ENCODE measurements around the gene NUP98.
"Not testable (repeated sequence)": the region's sequence is repeated elsewhere in the genome, so short reads cannot be mapped to it uniquely, and the experiment has no call there.

The NUP98 gene

DNA sequence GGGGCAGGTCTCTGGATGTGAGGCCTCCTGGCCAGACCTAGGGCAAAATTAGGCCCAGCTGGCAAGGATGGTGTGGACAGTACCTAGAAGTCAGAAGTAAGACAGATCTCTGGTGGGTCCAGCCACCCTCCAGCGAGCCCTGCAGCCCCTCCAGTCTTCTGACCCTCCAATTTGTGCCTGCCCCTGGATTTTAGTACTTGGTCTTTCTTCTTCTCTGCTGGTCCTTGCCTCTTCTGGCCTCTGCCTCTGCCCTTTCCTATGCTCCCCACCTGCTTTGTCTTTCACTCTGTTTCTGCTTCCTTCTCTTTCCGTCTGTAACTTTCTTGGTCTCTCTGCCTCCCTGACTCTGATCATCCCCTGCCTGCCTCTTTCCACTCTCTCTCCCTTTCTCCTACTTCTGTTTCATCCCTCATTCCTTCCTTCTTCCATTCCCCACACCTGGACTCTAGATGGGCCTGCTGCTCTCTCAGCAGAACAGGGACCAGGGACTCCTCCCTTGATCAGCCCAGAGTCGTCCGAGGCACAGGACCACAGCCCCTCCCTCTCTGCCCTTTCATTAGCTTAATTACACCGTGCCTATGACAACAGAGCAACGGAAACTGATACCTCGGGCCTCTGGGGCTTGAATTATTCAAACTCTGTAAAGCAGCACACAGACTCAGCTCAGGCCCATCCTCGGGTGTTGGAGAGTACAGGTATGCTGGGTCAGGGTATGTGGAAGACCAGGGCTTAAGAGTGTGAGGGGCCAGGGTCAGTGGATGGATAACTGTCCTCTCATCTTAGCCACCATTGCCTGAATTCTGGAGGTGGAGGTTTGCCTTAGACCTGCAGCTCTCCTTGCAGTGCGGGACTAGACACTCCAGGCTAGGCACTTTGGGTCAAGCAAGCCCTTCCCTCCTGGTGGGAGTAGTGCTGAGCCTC, 125.8 kb downstream of the NUP98 start, which contains the start of gene CHRNA10:
Gene CHRNA10, minus strand, starts transcription at position 51 of the 921 bp plus-strand sequence. CDS start 72 bp downstream, outside the sequence.
- FAIRE-seq: no peak
- DNase-seq (ENCODE audit: low spot score): no peak

DNA sequence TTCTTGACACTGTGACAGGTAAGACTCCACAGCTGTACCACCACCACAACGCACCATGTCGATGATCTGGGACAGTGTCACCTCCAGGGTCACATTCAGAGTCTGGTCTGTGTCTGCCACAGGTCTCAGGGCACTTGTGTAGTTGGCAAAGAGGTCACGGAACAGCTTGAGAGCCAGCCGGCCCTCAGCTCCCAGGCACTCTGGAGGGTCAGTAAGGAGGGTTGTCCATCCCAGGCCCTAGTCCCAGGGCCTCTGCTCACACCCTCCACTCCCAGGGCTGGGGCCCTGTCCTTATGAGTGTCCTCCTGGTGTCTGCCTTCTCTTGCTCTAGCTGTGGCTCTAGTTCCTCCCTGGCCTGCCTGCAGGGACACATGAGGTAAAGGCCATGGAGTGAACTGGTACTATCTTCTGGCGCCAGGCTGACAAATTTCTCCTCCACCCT, 127.6 kb downstream of the NUP98 start:
- FAIRE-seq: no peak

DNA sequence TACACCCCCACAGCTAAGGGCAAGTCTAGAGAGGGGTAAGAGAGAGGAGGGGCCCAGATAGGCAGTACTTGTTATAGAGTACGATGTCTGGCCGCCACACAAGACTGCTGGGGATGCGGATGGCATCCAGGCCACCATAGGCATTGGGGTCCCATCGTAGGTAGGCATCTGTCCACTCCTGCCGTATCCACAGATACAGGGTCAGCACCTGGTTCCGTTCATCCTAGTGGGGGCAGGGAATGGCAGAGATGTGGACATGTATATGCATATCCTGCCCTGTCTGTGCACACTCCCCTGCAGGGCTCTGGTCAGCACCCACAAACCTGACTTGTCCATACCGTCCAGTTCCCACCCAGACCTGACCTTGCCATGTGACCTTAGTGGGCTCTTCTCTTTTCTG, 128.2 kb downstream of the NUP98 start:
- DNase-seq (ENCODE audit: low spot score) (no peak), FAIRE-seq (no peak)

More for the DNA sequence above, 127.6 kb downstream of the NUP98 start:
- no peak for DNase-seq (ENCODE audit: low spot score)

DNA sequence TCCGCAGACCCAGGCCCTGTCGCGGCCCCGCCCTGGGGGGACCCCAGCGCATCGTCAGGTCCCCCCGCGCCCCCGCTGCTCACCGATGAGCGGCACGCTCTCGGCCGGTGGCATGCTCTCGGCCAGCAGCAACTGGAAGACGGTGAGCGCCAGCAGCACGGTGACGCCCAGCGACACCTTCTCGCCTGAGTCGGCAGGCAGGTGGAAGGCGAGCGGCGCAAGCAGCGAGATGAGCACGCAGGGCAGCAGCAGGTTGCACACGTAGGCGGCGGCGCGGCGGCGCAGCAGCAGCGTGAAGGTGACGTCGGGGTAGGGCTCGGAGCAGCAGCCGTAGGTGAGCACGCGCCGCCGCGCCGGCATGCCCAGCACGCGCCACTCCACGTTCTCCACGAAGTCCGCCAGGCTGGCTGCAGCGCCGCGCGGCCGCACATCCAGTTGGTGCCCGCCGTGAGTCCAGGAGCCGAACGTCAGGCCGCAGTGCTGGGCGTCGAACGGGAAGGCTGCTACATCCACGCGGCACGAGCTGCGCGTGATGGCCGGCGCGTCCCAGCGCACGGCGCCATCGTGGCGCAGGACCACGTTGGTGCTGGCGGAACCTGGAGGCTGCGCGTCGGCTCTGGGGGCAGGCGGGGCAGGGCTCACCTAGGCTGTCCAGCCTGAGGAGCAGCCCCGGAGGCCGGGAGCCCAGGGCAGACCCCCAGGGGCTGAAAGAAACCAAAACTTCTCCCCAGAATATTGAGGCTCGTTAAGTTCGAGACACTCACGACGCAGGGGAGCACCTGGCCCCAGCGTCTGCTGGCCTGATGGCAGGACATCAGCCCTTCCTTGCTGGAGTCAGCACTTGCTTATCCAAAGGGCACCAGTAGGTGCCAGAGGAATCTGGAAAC, 130.0 kb downstream of the NUP98 start:
- DNase-seq (ENCODE audit: low spot score) (no peak), FAIRE-seq (no peak)

DNA sequence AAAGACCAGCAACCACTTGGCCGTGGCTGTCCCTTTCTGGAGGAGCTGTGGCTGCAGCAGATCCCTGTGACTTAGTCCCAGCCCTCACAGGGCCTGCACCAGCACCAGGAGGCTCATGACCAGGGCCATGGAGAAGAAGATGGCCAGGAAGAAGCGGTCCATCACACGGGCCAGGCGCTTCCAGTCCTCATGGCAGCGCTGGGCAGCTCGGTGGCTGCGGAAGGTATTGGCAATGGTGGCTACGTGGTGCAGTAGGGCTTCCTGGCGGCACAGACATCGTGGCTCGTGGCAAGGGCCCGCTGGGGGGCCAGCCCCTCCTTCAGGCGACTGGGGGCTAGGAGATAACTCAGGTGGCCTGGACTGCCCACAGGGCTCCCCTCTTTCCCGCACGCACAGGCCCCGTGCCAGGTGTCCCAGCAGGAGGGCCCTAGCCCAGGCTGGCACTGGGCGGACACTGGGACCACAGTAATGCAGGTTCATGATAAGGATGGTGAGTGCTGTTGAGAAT, 131.3 kb downstream of the NUP98 start:
- no peak for FAIRE-seq
- no peak for DNase-seq (ENCODE audit: low spot score)

DNA sequence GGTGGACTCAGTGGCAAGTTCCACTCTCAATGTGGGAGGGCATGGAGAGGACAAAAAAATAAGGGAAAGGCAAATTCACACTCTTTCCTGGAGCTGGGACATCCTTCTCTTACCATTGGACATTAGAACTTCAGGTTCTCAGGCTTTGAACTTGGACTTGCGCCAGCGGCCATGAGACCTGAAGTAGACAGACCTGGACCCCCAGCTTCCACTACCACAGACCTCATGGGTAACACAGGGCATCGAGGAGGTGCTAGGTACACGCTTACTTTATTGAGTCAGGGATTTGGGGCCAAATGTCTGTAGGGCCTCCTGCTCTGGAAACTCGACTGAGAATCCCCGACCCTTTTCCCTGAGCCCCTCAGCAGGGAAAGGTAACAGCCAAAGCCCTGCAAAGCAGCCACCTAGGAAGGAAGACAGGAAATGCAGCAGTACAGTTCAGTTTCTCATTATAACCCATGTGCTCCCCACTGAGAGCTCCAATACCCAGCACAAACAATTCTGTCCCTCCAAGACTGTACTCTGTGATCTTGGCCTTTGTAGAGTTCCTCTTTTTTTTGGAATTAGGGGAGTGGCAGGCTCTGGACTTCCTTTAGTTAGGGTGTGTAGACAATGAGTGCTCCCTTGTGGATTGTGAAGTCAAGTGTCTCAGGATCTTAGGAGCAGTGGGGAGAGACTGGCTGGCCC, 131.9 kb downstream of the NUP98 start:
- no peak for DNase-seq (ENCODE audit: low spot score)
- FAIRE-seq: no peak

DNA sequence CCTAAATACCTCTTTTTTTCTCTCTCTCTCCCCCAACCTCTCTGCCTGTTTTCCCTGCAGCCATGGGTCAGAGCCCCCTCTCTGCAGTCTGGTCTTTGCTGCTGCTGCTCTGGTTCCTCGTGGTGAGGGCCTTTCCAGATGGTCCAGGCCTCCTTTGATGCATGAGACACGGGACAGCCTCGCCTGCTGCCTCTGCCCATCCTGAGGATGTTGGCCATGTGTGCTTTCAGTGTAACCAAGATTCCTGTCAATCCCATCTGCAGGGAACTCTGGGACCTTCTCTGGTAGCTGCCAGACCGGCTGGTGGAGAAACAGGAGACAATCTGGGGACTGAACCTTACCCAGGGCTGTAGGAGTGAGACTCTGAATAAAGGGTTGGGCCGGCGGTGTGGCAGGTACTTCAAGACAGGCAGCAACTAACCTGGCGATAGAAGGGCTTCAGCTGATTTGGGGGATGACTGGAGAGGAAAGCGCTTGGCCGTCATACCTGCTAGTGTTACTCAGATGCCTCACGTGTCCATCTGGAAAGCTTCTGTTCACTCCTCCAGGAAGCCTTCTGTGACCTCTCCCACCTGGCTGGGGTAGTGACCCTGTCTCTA, 133.2 kb downstream of the NUP98 start:
- FAIRE-seq: no peak
- no peak for DNase-seq (ENCODE audit: low spot score)

DNA sequence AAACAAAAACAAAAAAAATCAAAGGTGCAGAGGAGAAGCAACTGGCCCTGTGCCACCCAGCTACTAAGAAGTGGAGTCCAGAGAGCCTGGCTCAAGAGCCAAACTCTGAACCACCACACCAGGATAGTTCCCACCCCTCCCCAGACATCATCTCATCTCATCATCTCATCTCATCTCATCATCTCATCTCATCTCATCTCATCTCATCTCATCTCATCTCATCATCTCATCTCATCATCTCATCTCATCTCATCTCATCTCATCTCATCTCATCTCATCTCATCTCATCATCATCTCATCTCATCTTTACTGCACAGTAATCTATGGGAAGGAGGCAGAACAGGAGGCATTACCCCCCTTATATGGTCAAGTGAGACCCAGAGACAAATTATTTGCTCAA, 134.5 kb downstream of the NUP98 start:
- DNase-seq (ENCODE audit: low spot score) (no peak), FAIRE-seq (no peak)

DNA sequence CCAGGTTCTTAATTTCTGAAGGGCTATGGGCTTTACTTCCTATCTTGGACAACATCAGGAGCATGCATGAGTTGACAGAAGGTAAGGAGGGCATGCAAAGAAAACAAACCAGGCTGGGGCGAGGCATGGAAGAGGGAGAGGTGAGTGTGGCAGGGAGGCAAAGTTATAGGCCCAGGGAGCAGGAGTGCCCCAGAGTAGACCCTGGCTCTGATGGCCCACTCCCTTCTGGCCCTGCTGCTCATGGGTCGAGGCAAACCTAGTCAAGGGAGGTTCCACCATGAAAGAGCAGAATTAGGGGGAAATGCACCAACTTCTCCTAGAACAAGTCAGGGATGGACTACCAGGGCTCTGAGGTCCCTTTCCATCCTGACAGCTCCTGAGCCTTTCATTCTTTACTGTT, 136.4 kb downstream of the NUP98 start:
- no peak for FAIRE-seq
- DNase-seq (ENCODE audit: low spot score): no peak

DNA sequence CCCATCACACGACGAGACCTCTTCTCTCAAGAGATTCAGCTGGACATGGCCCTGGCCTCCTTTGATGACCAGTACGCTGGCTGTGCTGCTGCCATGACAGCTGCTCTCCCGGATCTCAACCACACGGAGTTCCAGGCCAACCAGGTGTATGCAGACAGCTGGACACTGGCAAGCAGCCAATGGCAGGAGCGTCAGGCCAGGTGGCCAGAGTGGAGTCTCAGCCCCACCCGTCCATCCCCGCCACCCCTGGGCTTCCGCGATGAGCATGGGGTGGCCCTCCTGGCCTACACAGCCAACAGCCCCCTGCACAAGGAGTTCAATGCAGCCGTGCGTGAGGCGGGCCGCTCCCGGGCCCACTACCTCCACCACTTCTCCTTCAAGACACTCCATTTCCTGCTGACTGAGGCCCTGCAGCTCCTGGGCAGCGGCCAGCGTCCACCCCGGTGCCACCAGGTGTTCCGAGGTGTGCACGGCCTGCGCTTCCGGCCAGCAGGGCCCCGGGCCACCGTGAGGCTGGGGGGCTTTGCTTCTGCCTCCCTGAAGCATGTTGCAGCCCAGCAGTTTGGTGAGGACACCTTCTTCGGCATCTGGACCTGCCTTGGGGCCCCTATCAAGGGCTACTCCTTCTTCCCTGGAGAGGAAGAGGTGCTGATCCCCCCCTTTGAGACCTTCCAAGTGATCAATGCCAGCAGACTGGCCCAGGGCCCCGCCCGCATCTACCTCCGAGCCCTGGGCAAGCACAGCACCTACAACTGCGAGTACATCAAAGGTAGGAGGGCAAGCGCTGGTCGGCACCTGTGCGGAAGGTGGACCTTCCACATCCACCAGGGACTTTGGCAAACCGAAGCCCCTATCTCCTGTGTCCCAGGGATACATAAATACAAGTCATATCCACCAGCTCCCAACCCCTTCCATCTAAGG, 137.5 kb downstream of the NUP98 start:
- DNase-seq (ENCODE audit: low spot score): no peak
- no peak for FAIRE-seq

DNA sequence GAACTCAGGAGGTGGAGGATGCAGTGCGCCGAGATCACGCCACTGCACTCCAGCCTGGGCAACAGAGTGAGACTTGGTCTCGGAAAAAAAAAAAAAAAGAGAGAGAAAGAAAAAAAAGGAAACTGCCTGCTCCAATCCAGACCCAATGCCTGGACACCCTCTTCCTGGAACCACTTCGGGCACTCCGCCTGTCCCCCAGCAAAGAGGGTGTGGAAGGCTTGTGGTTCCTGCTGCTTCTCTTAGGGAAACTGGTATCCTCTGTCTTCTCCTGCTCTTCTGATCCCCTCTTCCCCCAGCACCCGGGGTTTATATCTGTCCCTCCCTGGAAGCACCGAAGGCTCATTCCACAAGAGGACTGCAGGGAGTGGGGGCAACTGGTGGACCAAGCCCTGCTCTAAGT, 139.1 kb downstream of the NUP98 start:
- DNase-seq (ENCODE audit: low spot score) (no peak), FAIRE-seq (no peak)

DNA sequence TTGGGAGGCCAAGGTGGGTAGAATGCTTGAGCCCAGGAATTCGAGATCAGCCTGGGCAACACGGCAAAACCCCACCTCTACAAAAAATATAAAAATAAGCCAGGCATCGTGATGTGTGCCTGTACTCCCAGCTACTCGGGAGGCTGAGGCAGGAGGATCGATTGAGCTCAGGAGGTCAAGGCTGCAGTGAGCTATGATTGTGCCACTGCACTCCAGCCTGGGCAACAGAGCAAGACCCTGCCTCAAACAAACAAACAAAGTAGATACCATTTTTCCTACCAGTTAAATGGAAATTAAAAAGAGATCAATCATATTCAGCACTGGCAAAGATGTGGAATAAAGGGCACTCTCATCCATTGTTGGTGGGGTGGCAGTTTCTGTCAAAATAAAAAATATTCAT, 140.0 kb downstream of the NUP98 start:
- DNase-seq (ENCODE audit: low spot score); FAIRE-seq: not testable (repeated sequence)

DNA sequence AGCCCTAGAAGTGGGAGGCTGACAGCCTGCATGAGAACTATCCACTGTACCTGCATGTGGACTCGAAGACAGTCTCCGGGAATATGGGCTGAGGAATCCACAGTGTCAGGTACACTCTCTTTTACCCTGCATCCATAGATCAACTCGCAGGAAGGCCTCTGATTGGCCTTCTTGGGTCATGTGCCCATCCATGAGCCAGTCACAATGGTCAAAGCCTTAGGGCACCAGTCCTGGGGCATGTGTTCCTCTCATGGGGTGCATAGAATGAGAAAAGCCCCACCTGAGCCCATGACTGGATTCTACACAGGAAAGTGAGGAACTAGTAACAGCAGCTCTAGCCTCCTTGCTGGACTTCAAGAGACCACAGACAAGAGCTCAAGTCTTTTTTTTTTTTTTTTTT, 141.8 kb downstream of the NUP98 start:
- no peak for FAIRE-seq
- DNase-seq (ENCODE audit: low spot score): no peak

DNA sequence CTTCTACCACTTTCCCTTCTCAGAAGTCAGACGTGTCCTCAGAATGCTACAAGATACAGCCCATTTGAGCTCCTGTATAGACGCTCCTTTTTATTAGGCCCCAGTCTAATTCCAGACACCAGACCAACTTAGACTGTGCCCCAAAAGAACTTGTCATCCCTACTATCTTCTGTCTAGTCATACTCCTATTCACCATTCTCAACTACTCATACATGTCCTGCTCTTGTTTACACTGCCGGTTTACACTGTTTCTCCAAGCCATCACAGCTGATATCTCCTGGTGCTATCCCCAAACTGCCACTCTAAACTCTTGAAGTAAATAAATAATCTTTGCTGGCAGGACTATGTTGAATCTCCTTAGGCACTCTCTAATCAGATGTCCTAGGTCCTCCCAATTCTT, 144.8 kb downstream of the NUP98 start:
- DNase-seq (ENCODE audit: low spot score); FAIRE-seq: not testable (repeated sequence)

DNA sequence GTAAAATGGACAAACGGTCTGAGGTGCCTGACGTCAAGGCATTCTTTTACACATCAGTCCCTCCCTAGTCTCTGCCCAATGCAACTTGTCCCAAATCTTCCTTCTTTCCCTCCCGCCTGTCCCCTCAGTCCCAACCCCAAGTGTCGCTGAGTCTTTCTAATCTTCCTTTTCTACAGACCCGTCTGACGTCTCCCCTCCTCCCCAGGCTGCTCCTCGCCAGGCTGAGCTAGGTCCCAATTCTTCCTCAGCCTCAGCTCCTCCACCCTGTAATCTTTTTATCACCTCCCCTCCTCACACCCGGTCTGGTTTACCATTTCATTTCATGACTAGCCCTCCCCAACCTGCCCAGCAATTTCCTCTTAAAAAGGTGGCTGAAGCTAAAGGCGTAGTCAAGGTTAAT, 148.0 kb downstream of the NUP98 start:
- DNase-seq (ENCODE audit: low spot score); FAIRE-seq: not testable (repeated sequence)

DNA sequence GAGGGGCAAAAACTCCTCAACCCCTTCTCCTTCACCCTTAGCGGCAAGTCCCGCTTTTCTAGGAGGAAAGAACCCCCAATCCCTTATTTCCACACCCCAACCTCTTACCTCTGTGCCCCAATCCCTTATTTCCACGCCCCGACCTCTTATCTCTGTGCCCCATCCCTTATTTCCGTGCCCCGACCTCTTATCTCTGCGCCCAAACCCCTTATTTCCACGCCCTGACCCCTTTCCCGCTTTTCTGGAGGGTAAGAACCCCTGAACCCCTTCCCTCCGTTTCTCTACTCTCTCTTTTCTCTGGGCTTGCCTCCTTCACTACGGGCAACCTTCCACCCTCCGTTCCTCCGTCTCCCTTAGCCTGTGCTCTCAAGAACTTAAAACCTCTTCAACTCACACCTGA, 148.5 kb downstream of the NUP98 start:
- FAIRE-seq: not testable (repeated sequence)

DNA sequence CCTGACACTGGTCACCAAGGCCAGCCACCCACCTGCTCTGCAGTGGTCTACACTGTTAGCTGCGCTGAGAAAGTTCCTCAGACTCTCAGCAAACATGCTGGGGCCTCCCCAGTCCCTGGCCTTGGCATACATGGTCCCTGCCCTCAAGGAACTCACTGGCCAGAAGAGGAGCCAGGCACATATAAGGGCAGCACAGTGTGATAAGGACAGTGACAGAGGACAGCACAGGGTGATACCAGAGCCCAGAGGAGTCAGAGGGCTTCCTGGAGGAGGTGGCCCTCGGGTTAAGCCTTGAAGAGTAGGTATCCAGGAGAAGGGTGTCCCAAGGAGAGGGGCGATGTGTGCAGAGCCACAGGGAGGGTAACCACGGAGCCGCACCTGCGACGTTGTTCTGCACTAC, 151.8 kb downstream of the NUP98 start:
- no peak for DNase-seq (ENCODE audit: low spot score)
- no peak for FAIRE-seq

More for the DNA sequence above, 148.5 kb downstream of the NUP98 start:
- DNase-seq (ENCODE audit: low spot score): not testable (repeated sequence)

DNA sequence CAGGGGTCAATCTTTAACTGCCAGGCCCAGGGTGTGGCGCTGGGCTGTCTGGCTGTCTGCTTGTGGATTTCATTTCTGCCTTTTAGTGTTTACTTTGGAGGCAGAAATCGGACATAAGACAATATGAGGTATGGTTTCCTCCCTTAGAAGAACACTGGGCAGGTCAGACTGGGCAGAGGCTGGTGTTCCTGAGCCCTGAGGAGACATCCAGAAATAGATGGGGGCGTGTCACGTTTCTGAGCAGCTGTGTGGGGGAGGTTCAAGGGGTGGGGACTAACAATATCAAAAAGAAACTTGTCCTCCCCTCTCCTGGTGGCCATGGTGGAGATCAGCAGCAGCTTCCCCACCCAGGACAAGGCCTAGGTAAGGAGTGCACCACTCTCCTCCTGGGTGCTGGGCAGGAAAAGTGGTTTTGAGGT, 152.5 kb downstream of the NUP98 start, which contains the start of gene ART1:
Gene ART1, plus strand, starts transcription at position 312 of the 419 bp plus-strand sequence. CDS start 14,086 bp downstream, outside the sequence.
- DNase-seq (ENCODE audit: low spot score) (no peak), FAIRE-seq (no peak)

DNA sequence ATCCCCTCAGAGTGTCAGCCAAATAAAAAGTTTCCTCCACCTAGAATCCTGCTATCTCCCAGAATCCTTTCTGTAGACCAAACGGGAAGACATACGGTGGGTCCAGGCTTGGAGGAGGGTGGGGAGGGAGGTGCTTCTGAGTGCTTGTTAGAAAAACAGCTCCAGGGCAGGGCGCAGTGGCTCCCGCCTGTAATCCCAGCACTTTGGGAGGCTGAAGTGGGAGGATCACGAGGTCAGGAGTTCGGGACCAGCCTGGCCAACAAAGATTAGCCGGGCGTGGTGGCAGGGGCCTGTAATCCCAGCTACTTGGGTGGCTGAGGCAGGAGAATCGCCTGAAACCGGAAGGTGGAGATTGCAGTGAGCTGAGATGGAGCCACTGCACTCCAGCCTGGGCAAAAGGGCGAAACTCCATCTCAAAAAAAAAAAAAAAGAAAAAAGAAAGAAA, 154.2 kb downstream of the NUP98 start:
- DNase-seq (ENCODE audit: low spot score); FAIRE-seq: not testable (repeated sequence)
